ENCODE data around the gene NYAP2.

Gene NYAP2

GRCh38 chr2:225678792-225679191, 279.3 kb downstream of the NYAP2 start:
- in situ Hi-C loops (cut with HindIII; ENCODE audit: low sequenced_read_pairs), result no loop called here
- DNase-seq (ENCODE audit: low read depth, low spot score), result no peak
- H3K4me3 ChIP-seq (ENCODE audit: low read depth, low read length), result no peak overlapping the region
- TF ChIP-seq CTCF (IDR thresholded peaks at IDR 0.05; ENCODE audit: low read depth, low read length), result no peak

DNA sequence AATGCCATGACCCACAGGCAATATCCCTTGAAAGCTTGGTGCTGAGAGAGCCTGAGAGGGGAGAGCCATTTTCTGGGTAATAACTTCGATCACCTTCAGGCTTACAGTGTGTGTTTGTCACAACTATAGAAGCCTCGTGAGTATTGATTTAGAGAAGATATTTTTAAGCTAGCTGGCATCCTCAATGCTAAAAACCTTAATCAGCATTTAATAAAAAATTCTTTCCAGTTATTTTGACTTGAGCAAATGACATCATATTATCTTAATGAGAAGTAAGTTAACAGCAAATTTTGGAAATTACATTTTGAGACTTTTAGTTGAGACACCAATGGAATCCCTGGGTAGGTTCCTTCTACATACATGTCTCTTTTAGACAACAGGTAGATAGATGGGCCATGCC, 283.7 kb downstream of the NYAP2 start:
- TF ChIP-seq CTCF (IDR thresholded peaks at IDR 0.05; ENCODE audit: low read depth, low read length), result no peak
- H3K4me3 ChIP-seq (ENCODE audit: low read depth, low read length), result no peak overlapping the region
- in situ Hi-C loops (cut with HindIII; ENCODE audit: low sequenced_read_pairs), result no loop called here
- no peak for DNase-seq (ENCODE audit: low read depth, low spot score)

DNA sequence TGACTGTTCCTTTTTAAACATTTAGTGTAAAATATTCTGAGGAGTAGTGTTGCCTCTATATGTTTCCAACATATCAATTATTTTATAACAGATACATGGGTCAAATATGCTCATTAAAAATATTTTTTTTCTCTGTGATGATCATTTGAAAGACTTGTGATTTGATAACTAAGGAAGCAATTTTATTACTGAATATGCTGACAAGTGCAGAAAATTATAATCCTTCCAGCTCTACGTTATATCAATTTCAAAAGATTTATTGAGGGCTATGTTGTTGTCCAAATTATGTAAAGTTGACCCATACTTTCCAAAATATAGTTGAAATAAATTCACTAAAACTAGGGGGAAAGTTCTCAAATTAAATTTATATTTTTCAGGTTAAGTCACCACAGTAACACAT, 290.6 kb downstream of the NYAP2 start:
- in situ Hi-C loops (cut with HindIII; ENCODE audit: low sequenced_read_pairs), result no loop called here
- no peak overlapping the region for H3K4me3 ChIP-seq (ENCODE audit: low read depth, low read length)
- DNase-seq (ENCODE audit: low read depth, low spot score), result no peak
- no peak for TF ChIP-seq CTCF (IDR thresholded peaks at IDR 0.05; ENCODE audit: low read depth, low read length)

DNA sequence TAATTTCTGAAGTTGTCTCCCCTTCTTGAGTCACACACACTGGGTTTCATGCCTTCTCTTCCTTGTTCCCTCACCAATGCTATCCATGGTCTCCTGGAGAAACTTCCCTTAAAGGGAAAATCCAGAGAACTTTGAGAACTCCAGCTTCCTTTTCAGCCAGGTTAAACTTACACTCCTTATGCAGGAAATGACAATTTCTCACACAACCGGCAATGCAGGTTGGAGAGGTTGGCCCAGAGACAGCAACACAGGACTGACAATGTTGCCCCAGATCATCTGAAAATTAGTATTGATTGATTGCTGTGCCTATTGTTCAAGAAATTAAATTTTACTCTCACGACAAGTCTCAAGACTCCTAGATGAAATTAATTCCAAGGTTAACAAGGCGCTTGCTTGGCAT, 292.2 kb downstream of the NYAP2 start:
- no peak for TF ChIP-seq CTCF (IDR thresholded peaks at IDR 0.05; ENCODE audit: low read depth, low read length)
- in situ Hi-C loops (cut with HindIII; ENCODE audit: low sequenced_read_pairs), result no loop called here
- H3K4me3 ChIP-seq (ENCODE audit: low read depth, low read length), result no peak overlapping the region
- no peak for DNase-seq (ENCODE audit: low read depth, low spot score)

GRCh38 chr2:225693259-225693658, 293.7 kb downstream of the NYAP2 start:
- no peak overlapping the region for H3K4me3 ChIP-seq (ENCODE audit: low read depth, low read length)
- in situ Hi-C loops (cut with HindIII; ENCODE audit: low sequenced_read_pairs), result no loop called here
- TF ChIP-seq CTCF (IDR thresholded peaks at IDR 0.05; ENCODE audit: low read depth, low read length), result no peak
- DNase-seq (ENCODE audit: low read depth, low spot score), result no peak

DNA sequence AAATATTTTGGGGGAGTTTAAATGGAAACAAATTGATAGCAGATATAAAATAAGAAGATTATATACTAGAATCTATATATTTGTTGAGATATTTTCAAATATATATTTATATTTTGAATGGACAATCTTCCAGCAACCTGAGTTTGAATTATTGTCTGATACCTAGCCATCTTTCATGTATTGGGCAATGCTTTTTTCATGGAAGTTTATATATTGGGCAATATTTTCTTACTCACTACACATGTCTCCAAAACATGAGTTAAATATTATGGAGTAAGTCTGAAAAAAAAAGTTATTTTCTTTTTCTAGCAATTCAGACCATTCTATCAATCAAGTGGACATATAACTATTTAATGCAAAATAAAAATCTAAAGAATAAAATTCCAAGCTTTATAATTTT, 295.2 kb downstream of the NYAP2 start:
- in situ Hi-C loops (cut with HindIII; ENCODE audit: low sequenced_read_pairs), result no loop called here
- H3K4me3 ChIP-seq (ENCODE audit: low read depth, low read length), result no peak overlapping the region
- no peak for TF ChIP-seq CTCF (IDR thresholded peaks at IDR 0.05; ENCODE audit: low read depth, low read length)
- no peak for DNase-seq (ENCODE audit: low read depth, low spot score)

DNA sequence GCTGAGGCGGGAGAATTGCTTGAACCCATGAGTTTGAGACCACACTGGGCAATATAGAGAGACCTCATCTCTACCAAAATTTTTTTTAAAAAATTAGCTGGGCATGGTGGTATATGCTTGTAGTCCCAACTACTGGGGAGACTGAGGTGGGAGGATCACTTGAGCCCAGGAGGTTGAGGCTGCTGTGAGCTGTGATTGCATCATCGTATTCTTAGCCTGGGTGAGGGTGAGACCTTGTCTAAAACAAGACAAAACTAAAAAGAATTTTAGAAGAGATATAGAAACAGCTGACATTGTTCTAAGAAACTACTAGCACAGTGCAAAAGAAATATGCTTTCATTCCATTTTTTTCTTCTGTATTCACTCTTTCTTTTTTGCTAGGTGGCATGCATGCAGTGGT, 298.4 kb downstream of the NYAP2 start:
- TF ChIP-seq CTCF (IDR thresholded peaks at IDR 0.05; ENCODE audit: low read depth, low read length), result no peak
- no peak for DNase-seq (ENCODE audit: low read depth, low spot score)
- in situ Hi-C loops (cut with HindIII; ENCODE audit: low sequenced_read_pairs), result no loop called here
- H3K4me3 ChIP-seq (ENCODE audit: low read depth, low read length), result no peak overlapping the region

All from astrocyte of the spinal cord (primary cell).